HG03039 (cell line): Measurements from ENCODE around the gene TADA2A.

Source experiments
- ATAC-seq: cut with Tn5 transposase; IDR thresholded peaks from one replicate; pipeline ENCODE4 v1.9.1; 2021; ENCODE audit warnings: mild to moderate bottlenecking, moderate library complexity; ENCODE audit not compliant: unreplicated experiment

The TADA2A gene

GRCh38 chr17:37519251-37519985 lies 112.7 kb downstream of the TADA2A start:
- no peak for ATAC-seq

DNA sequence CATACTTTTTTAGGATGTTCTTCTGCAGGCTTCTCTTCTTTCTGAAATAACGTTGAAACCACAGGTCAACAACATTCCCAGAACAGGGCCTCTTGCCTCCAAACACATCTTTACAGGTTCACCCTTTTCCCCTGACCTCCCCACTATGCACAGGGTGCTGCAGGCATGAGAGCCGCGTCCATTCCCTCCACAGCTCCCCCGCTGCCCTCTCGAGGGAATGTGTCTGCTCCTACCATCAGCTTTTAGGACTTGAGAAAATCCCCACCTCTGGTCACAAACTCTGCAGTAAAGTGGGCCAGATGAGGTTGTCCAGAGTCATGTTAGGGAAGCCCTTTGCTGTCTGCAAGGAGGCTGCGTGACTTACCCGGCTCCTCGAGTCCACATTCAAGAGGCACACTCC lies 113.5 kb downstream of the TADA2A start:
- no peak for ATAC-seq

DNA sequence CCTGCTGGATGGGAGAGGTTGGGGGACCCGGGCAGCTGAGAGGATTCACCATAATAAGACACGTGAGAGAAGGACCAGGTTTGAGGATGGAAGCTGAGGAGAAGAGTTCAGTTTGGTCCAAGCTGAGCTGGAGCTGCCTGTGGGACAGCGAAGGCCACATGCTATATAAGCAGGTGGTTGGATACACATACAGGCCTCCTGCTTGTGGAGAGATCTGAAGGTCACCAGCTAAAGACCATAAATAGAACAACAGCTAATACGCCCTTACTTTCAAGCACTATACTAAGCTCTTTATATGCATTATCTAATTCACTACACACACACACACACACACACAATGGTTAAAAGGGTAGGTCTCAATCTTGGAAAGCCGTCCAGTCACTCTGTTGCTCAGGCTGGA lies 115.1 kb downstream of the TADA2A start:
- ATAC-seq = no peak

- no peak for ATAC-seq
Measured at GRCh38 chr17:37523715-37524219, 117.1 kb downstream of the TADA2A start.

DNA sequence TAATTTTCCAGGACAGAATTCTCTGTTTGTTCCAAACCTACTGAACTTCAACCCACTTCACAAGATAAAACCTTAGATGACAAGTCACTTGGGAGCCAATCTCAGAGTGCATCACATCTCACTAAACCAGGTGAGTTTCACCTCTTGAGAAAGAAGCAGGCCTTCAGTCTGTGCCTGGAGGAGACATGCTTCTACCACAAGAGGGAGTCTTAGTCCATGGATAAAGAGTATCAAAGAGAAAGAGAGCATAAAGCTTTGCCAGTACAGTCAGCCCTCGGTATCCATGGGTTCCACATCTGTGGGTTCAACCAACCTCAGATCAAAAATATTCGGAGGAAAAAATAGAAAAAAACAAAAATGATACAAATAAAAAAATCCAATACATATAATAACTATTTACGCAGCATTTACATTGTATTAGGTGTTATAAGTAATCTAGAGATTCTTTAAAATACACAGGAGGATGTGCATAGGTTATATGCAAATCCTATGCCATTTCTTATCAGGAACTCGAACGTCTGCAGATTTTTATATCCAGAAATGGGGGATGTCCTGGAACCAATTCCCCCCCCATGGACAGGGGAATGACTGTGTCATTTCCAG lies 120.7 kb downstream of the TADA2A start:
- ATAC-seq = no peak
